GM12801 (cell line): ENCODE data around the gene TRPM5.

ENCODE experiments used
- CTCF ChIP-seq: IDR thresholded peaks from one replicate; pipeline ENCODE4 v1.5.1; 2011; ENCODE audit warnings: control low read depth; ENCODE audit not compliant: insufficient read length; ENCODE audit errors: extremely low read depth

The TRPM5 gene

DNA sequence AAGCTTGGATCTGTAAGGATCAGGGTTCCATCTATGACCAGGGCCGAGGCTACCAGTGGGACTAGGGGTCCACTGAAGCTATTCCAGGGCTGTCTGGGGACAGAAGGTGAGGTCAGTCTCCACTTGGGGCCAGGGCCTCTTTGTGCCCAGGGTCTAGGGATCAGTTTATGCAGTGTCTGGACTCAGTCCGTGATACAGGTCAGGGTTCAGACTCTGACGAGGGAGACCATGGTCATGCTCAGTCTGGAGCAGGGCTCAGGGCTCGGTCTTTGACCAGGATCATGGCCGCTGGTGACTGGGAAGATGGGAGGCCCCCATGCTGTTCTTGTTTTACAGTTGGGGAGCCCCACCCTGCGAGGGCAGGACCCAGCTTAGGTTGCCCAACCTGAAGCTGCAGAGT, 32.0 kb downstream of the TRPM5 start:
- no peak for TF ChIP-seq CTCF

GRCh38 chr11:2411446-2412305, 32.6 kb downstream of the TRPM5 start:
- no peak for TF ChIP-seq CTCF

DNA sequence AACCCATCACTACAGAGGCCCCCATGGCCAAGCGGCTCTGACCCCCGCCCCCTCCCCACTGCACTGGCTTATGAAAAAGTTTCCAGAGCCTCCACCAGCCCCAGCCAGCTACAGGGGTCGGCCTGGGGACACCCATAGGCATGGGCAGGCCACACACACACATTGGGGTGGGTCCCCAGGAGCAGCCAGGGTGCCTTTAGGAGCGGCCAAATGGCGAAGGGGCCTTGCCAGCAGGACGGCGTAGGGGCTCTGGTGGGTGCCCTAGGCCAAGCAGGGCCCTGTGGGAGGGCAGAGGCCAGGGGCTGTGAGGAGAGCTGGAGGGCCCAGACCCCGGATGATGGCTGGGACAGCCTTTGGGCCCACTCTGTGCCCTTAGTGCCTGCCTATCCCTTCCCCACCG, 33.7 kb downstream of the TRPM5 start:
- TF ChIP-seq CTCF: no peak

GRCh38 chr11:2409611-2410468, 34.5 kb downstream of the TRPM5 start:
- TF ChIP-seq CTCF: no peak

DNA sequence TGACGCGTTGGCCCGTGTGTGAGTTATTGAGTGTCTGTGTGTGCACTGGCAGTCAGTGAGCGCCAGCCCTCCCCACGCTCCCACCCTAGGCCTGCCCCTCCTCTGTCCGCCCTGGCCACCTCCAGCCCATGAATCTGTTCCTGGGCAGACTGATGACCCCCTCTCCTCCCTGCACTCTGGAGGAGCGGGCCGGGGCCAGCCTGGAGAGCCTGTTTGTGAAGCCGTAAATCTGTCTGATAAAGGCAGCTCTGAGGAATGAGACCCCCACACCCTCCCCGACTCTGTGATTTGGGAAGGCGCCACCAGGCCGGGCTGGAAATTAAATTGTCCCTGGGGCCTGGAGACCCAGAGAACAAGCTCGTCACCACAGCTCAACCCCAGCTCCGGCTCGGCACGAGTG, 35.2 kb downstream of the TRPM5 start:
- TF ChIP-seq CTCF: no peak

- TF ChIP-seq CTCF: no peak
These were observed 35.6 kb downstream of the TRPM5 start for GRCh38 chr11:2408671-2409070.

- no peak for TF ChIP-seq CTCF
These were observed 37.4 kb downstream of the TRPM5 start for GRCh38 chr11:2406878-2407410.
